Endothelial cell of hepatic sinusoid (primary cell): ENCODE data around the gene KAT14.
"Not testable (repeated sequence)": the region's sequence is repeated elsewhere in the genome, so short reads cannot be mapped to it uniquely, and the experiment has no call there.

Source experiments
- in situ Hi-C: cut with HindIII; loops from 2 replicates; pipeline ENCODE4 v1.10.0; 2017; ENCODE audit warnings: low sequenced_read_pairs

KAT14 gene

GRCh38 chr20:18156045-18156444 is 18.4 kb downstream of the KAT14 start:
- in situ Hi-C loops: no loop called here

GRCh38 chr20:18164356-18164755 is 26.7 kb downstream of the KAT14 start:
- in situ Hi-C loops: no loop called here

- in situ Hi-C loops: no loop called here
These were observed 27.9 kb downstream of the KAT14 start for GRCh38 chr20:18165553-18165952.

- in situ Hi-C loops: no loop called here
These were observed 28.7 kb downstream of the KAT14 start for GRCh38 chr20:18166241-18166881.

GRCh38 chr20:18166950-18167349 is 29.3 kb downstream of the KAT14 start:
- in situ Hi-C loops: no loop called here

GRCh38 chr20:18172379-18172778 is 34.7 kb downstream of the KAT14 start:
- in situ Hi-C loops: no loop called here

- in situ Hi-C loops: no loop called here
These were observed 37.4 kb downstream of the KAT14 start for GRCh38 chr20:18174906-18175683.

GRCh38 chr20:18176318-18176785 is 38.7 kb downstream of the KAT14 start:
- in situ Hi-C loops: no loop called here

GRCh38 chr20:18180366-18180765 is 42.7 kb downstream of the KAT14 start:
- in situ Hi-C loops: not testable (repeated sequence)

GRCh38 chr20:18180815-18181214 is 43.2 kb downstream of the KAT14 start:
- in situ Hi-C loops: no loop called here

- in situ Hi-C loops: no loop called here
These were observed 49.4 kb downstream of the KAT14 start for GRCh38 chr20:18187020-18187419.

- in situ Hi-C loops: no loop called here
These were observed 50.8 kb downstream of the KAT14 start for GRCh38 chr20:18188434-18188833.

GRCh38 chr20:18190338-18191233 is 52.9 kb downstream of the KAT14 start:
- in situ Hi-C loops: no loop called here

- in situ Hi-C loops: no loop called here
These were observed 53.6 kb downstream of the KAT14 start for GRCh38 chr20:18191306-18191705.

GRCh38 chr20:18194461-18194860 is 56.8 kb downstream of the KAT14 start:
- in situ Hi-C loops: not testable (repeated sequence)

GRCh38 chr20:18195931-18196330 is 58.3 kb downstream of the KAT14 start:
- in situ Hi-C loops: no loop called here

GRCh38 chr20:18197382-18198070 is 59.9 kb downstream of the KAT14 start:
- in situ Hi-C loops: no loop called here

- in situ Hi-C loops: no loop called here
These were observed 65.3 kb downstream of the KAT14 start for GRCh38 chr20:18202966-18203365.

- in situ Hi-C loops: not testable (repeated sequence)
These were observed 66.0 kb downstream of the KAT14 start for GRCh38 chr20:18203700-18204099.

GRCh38 chr20:18213002-18213401 is 75.3 kb downstream of the KAT14 start:
- in situ Hi-C loops: no loop called here

GRCh38 chr20:18215566-18215965 is 77.9 kb downstream of the KAT14 start:
- in situ Hi-C loops: no loop called here
